ENCODE measurements around the gene FOXP1.

Gene FOXP1

GRCh38 chr3:71117572-71118247 lies 465.8 kb downstream of the FOXP1 start:
- DNase-seq (ENCODE audit: low read depth in 1 of 2, low spot score in 1 of 2), result no peak
- in situ Hi-C loops (cut with HindIII; ENCODE audit: low pct_unique_long_range_greater_than_20kb, low sequenced_read_pairs), result no loop called here
- no peak for TF ChIP-seq JUND (IDR thresholded peaks at IDR 0.05; ENCODE audit: low read depth)

GRCh38 chr3:71114610-71115009 lies 468.9 kb downstream of the FOXP1 start:
- in situ Hi-C loops (cut with HindIII; ENCODE audit: low pct_unique_long_range_greater_than_20kb, low sequenced_read_pairs), result no loop called here
- no peak for DNase-seq (ENCODE audit: low read depth in 1 of 2, low spot score in 1 of 2)
- no peak for TF ChIP-seq JUND (IDR thresholded peaks at IDR 0.05; ENCODE audit: low read depth)

GRCh38 chr3:71112576-71112975 lies 471.0 kb downstream of the FOXP1 start:
- no peak for TF ChIP-seq JUND (IDR thresholded peaks at IDR 0.05; ENCODE audit: low read depth)
- peak in 1 of 2 experiments; percentile 22 for DNase-seq (ENCODE audit: low read depth in 1 of 2, low spot score in 1 of 2)
- in situ Hi-C loops (cut with HindIII; ENCODE audit: low pct_unique_long_range_greater_than_20kb, low sequenced_read_pairs), result no loop called here

- TF ChIP-seq JUND (IDR thresholded peaks at IDR 0.05; ENCODE audit: low read depth), result no peak
- in situ Hi-C loops (cut with HindIII; ENCODE audit: low pct_unique_long_range_greater_than_20kb, low sequenced_read_pairs), result no loop called here
- DNase-seq (ENCODE audit: low read depth in 1 of 2, low spot score in 1 of 2), result peak in 1 of 2 experiments; percentile 20
Measured at GRCh38 chr3:71111784-71112440, 471.6 kb downstream of the FOXP1 start.

- TF ChIP-seq JUND (IDR thresholded peaks at IDR 0.05; ENCODE audit: low read depth), result no peak
- DNase-seq (ENCODE audit: low read depth in 1 of 2, low spot score in 1 of 2), result peak in 1 of 2 experiments; percentile 31
- in situ Hi-C loops (cut with HindIII; ENCODE audit: low pct_unique_long_range_greater_than_20kb, low sequenced_read_pairs), result no loop called here
Measured at GRCh38 chr3:71110385-71111222, 472.9 kb downstream of the FOXP1 start.

- no peak for TF ChIP-seq JUND (IDR thresholded peaks at IDR 0.05; ENCODE audit: low read depth)
- in situ Hi-C loops (cut with HindIII; ENCODE audit: low pct_unique_long_range_greater_than_20kb, low sequenced_read_pairs), result no loop called here
- no peak for DNase-seq (ENCODE audit: low read depth in 1 of 2, low spot score in 1 of 2)
Measured at GRCh38 chr3:71109977-71110285, 473.6 kb downstream of the FOXP1 start.

GRCh38 chr3:71109241-71109976 lies 474.1 kb downstream of the FOXP1 start:
- DNase-seq (ENCODE audit: low read depth in 1 of 2, low spot score in 1 of 2), result no peak
- in situ Hi-C loops (cut with HindIII; ENCODE audit: low pct_unique_long_range_greater_than_20kb, low sequenced_read_pairs), result no loop called here
- no peak for TF ChIP-seq JUND (IDR thresholded peaks at IDR 0.05; ENCODE audit: low read depth)

GRCh38 chr3:71107926-71108325 lies 475.6 kb downstream of the FOXP1 start:
- in situ Hi-C loops (cut with HindIII; ENCODE audit: low pct_unique_long_range_greater_than_20kb, low sequenced_read_pairs), result no loop called here

GRCh38 chr3:71104976-71105375 lies 478.6 kb downstream of the FOXP1 start:
- in situ Hi-C loops (cut with HindIII; ENCODE audit: low pct_unique_long_range_greater_than_20kb, low sequenced_read_pairs), result no loop called here

More at GRCh38 chr3:71107926-71108325, 475.6 kb downstream of the FOXP1 start:
- no peak for DNase-seq (ENCODE audit: low read depth in 1 of 2, low spot score in 1 of 2)
- no peak for TF ChIP-seq JUND (IDR thresholded peaks at IDR 0.05; ENCODE audit: low read depth)

GRCh38 chr3:71104556-71104955 lies 479.0 kb downstream of the FOXP1 start:
- DNase-seq (ENCODE audit: low read depth in 1 of 2, low spot score in 1 of 2), result no peak
- TF ChIP-seq JUND (IDR thresholded peaks at IDR 0.05; ENCODE audit: low read depth), result no peak
- in situ Hi-C loops (cut with HindIII; ENCODE audit: low pct_unique_long_range_greater_than_20kb, low sequenced_read_pairs), result no loop called here

More at GRCh38 chr3:71104976-71105375, 478.6 kb downstream of the FOXP1 start:
- no peak for DNase-seq (ENCODE audit: low read depth in 1 of 2, low spot score in 1 of 2)
- no peak for TF ChIP-seq JUND (IDR thresholded peaks at IDR 0.05; ENCODE audit: low read depth)

- DNase-seq (ENCODE audit: low read depth in 1 of 2, low spot score in 1 of 2), result no peak
- in situ Hi-C loops (cut with HindIII; ENCODE audit: low pct_unique_long_range_greater_than_20kb, low sequenced_read_pairs), result no loop called here
Measured at GRCh38 chr3:71104121-71104541, 479.4 kb downstream of the FOXP1 start.

GRCh38 chr3:71103430-71103921 lies 480.1 kb downstream of the FOXP1 start:
- in situ Hi-C loops (cut with HindIII; ENCODE audit: low pct_unique_long_range_greater_than_20kb, low sequenced_read_pairs), result no loop called here
- DNase-seq (ENCODE audit: low read depth in 1 of 2, low spot score in 1 of 2), result no peak
- TF ChIP-seq JUND (IDR thresholded peaks at IDR 0.05; ENCODE audit: low read depth), result no peak

More at GRCh38 chr3:71104121-71104541, 479.4 kb downstream of the FOXP1 start:
- TF ChIP-seq JUND (IDR thresholded peaks at IDR 0.05; ENCODE audit: low read depth), result no peak
